GM12878 (cell line): Measurements from ENCODE around the gene ABCC1. TPM values are rescaled to one million over a fixed set of nuclear protein-coding genes. Genes with fewer than 3 reads are reported as not detected.

ENCODE experiments used
- ATAC-seq: fragments of 200-7000 bp; cut with Tn5 transposase; 3 replicates; pipeline ENCODE4 v1.9.1; 2020; ENCODE audit warnings: mild to moderate bottlenecking, moderate library complexity
- BruUV-seq: library from RNA; stranded (reverse); fragments of 400-500 nt; replicated peaks from 2 replicates; lab custom pipeline; 2021; lab: Mats Ljungman, UMichigan
- CTCF ChIA-PET: fragments of 300-600 bp; sonication (Branson Sonifier 250); formaldehyde crosslinking; extraction: SDS; loops from one replicate; lab custom pipeline; 2021; ENCODE audit warnings: inconsistent platforms; lab: Yijun Ruan, JAX
- POLR2A ChIA-PET: fragments of 350-600 bp; formaldehyde crosslinking; extraction: SDS; loops from one replicate; lab custom pipeline; 2021; ENCODE audit warnings: inconsistent platforms; lab: Charles Lee
- RAD21 ChIA-PET: fragments of 300-600 bp; sonication (Branson Sonifier 250); formaldehyde crosslinking; loops from one replicate; lab custom pipeline; 2023; ENCODE audit warnings: antibody characterized with exemption; ENCODE audit not compliant: unreplicated experiment; lab: Charles Lee
- SMC1A ChIA-PET: fragments of 300-600 bp; sonication (Branson Sonifier 250); formaldehyde crosslinking; loops from one replicate; lab custom pipeline; 2023; ENCODE audit not compliant: unreplicated experiment, uncharacterized antibody; lab: Charles Lee
- DNase-seq: peaks from one replicate; pipeline ENCODE4 v3.0.0-alpha.2; 2011; ENCODE audit warnings: low read depth, low spot score
- FAIRE-seq: peaks from 3 replicates; lab custom pipeline; 2011; peaks lifted over from hg19 to GRCh38; lab: Jason Lieb, UNC
- H2AFZ ChIP-seq: 2 replicates; pipeline ENCODE4 v1.6.0; 2011; ENCODE audit warnings: low read depth, low read length, control low read depth; ENCODE audit not compliant: control insufficient read depth
- H3K27ac ChIP-seq: 2 replicates; pipeline ENCODE4 v1.5.1; 2011; ENCODE audit warnings: control low read depth; ENCODE audit not compliant: control insufficient read depth, insufficient read depth
- H3K27me3 ChIP-seq, 2 experiments: replicated peaks in 1 of 2; 2 replicates each; pipeline versions ENCODE4 v1.6.0 to v1.6.1; 2011; ENCODE audit warnings: low read length in 1 of 2; ENCODE audit not compliant: control insufficient read depth in 2 of 2, insufficient read depth in 2 of 2
- H3K36me3 ChIP-seq, 2 experiments: 2 replicates each; pipeline ENCODE4 v1.5.1; 2011; ENCODE audit warnings: low read length in 1 of 2; ENCODE audit not compliant: control insufficient read depth in 2 of 2, insufficient read depth in 2 of 2
- H3K4me1 ChIP-seq: 2 replicates; pipeline ENCODE4 v1.6.1; 2011; ENCODE audit warnings: mild to moderate bottlenecking, low read length, moderate library complexity, mixed read lengths; ENCODE audit not compliant: control insufficient read depth, insufficient read depth
- H3K4me2 ChIP-seq: 2 replicates; pipeline ENCODE4 v1.6.0; 2011; ENCODE audit warnings: control low read depth; ENCODE audit not compliant: control insufficient read depth, insufficient read depth
- H3K4me3 ChIP-seq: fragments of 200-600 bp; sonication (generic); 2 replicates; pipeline ENCODE4 v1.5.1; 2016
- H3K79me2 ChIP-seq: 2 replicates; pipeline ENCODE4 v1.6.0; 2011; ENCODE audit warnings: low read length; ENCODE audit not compliant: control insufficient read depth, insufficient read depth
- H3K9ac ChIP-seq: 2 replicates; pipeline ENCODE4 v1.8.0; 2011; ENCODE audit warnings: low read length, control low read depth, mixed read lengths; ENCODE audit not compliant: control insufficient read depth, insufficient read depth
- H3K9me3 ChIP-seq: replicated peaks from 3 replicates; pipeline ENCODE4 v1.5.1; 2011; ENCODE audit warnings: mild to moderate bottlenecking, low read length; ENCODE audit not compliant: control insufficient read depth, insufficient read depth
- H4K20me1 ChIP-seq: 2 replicates; pipeline ENCODE4 v1.6.0; 2011; ENCODE audit not compliant: control insufficient read depth, insufficient read depth
- BACH1 ChIP-seq: fragments of 450-650 bp; IDR thresholded peaks from 2 replicates; pipeline ENCODE4 v1.6.1; 2017; ENCODE audit warnings: mild to moderate bottlenecking, borderline replicate concordance
- GABPA ChIP-seq: IDR thresholded peaks from 2 replicates; pipeline ENCODE4 v1.6.1; 2014; ENCODE audit warnings: antibody characterized with exemption, low read depth, mild to moderate bottlenecking, inconsistent platforms
- HCFC1 ChIP-seq: fragments of 150-350 bp; IDR thresholded peaks from 2 replicates; pipeline ENCODE4 v1.6.1; 2014; ENCODE audit warnings: low read length
- IKZF1 ChIP-seq: fragments of 450-650 bp; conservative IDR thresholded peaks from 2 replicates; pipeline ENCODE4 v1.6.1; 2017; ENCODE audit warnings: antibody characterized with exemption, mild to moderate bottlenecking
- IKZF2 ChIP-seq, 2 experiments: fragments of 450-650 bp; IDR thresholded peaks; 2 replicates each; pipeline ENCODE4 v1.6.1; 2017; ENCODE audit warnings: mild to moderate bottlenecking in 2 of 2, moderate library complexity in 2 of 2
- JUNB ChIP-seq: IDR thresholded peaks from 2 replicates; pipeline ENCODE4 v1.6.1; 2016; ENCODE audit warnings: antibody characterized with exemption, mild to moderate bottlenecking
- JUND ChIP-seq: IDR thresholded peaks from 2 replicates; pipeline ENCODE4 v1.6.1; 2012; ENCODE audit warnings: low read depth, mild to moderate bottlenecking, low read length, improper control_type of control experiment, moderate library complexity
- NR2C2 ChIP-seq: IDR thresholded peaks from 2 replicates; pipeline ENCODE4 v1.6.1; 2011; ENCODE audit warnings: borderline replicate concordance, low read depth; ENCODE audit not compliant: control insufficient read depth, insufficient read length
- SMC3 ChIP-seq: IDR thresholded peaks from 2 replicates; pipeline ENCODE4 v1.6.1; 2011; ENCODE audit warnings: low read length, improper control_type of control experiment, borderline replicate concordance
- TCF12 ChIP-seq: IDR thresholded peaks from 2 replicates; pipeline ENCODE4 v1.6.1; 2011; ENCODE audit warnings: low read depth, mild to moderate bottlenecking, low read length
- TCF3 ChIP-seq: IDR thresholded peaks from 2 replicates; pipeline ENCODE4 v1.6.1; 2012; ENCODE audit warnings: low read depth, mild to moderate bottlenecking, low read length, borderline replicate concordance; ENCODE audit not compliant: insufficient read depth
- WGBS: methylation state at CpG from one replicate; pipeline ENCODE4 v1.1.6; 2016; ENCODE audit warnings: low lambda C conversion rate; ENCODE audit not compliant: insufficient replicate concordance, insufficient coverage; ENCODE audit errors: missing lambda C conversion rate; 5-methylcytosine and 5-hydroxymethylcytosine counted together
- in situ Hi-C: fragments of 300-500 bp; cut with MboI; formaldehyde crosslinking; loops from 9 replicates; pipeline ENCODE4 v1.14.3; 2018; ENCODE audit warnings: mixed read lengths
- intact Hi-C: fragments of 100-400 bp; cut with micrococcal nuclease; formaldehyde crosslinking; loops from one replicate; pipeline ENCODE4 v1.14.2; 2022; ENCODE audit not compliant: unreplicated experiment
- polyA plus RNA-seq, 11 experiments: library from polyadenylated mRNA; depleted of rRNA in 4 of 11; unstranded in 6 of 11; stranded (reverse) in 5 of 11; fragments of >200 nt; fragmentation: Nextera tagmentation in 4 of 11; fragmentation: Illumina TruSeq in 1 of 11; extraction: Ambion mirVana in 4 of 11; extraction: Trizol in 1 of 11; gene quantifications; 1 replicate in 1 of 11; 2 replicates in 10 of 11; pipeline versions ENCODE4 v1.2.1 to v1.2.3, GENCODE V29; 2011 to 2016; ENCODE audit warnings: inconsistent platforms in 2 of 11, missing spikeins in 2 of 11, low read depth in 1 of 11
- total RNA-seq, 4 experiments: library from RNA; depleted of rRNA in 3 of 4; stranded (reverse); fragments of >200 nt in 3 of 4; fragmentation: Illumina TruSeq in 1 of 4; extraction: Trizol in 1 of 4; gene quantifications; 2 replicates each; pipeline versions ENCODE4 v1.2.1 to v1.2.3, GENCODE V29; 2013 to 2021
- TF ChIP-seq, protein P1 (sequence below), 3 experiments: IDR thresholded peaks in 2 of 3; conservative IDR thresholded peaks in 1 of 3; 2 replicates each; pipeline ENCODE4 v1.5.1; 2011; ENCODE audit warnings: low read depth in 3 of 3, low read length in 3 of 3, mild to moderate bottlenecking in 3 of 3, control low read depth in 2 of 3, moderate library complexity in 2 of 3, inconsistent platforms in 1 of 3, mixed read lengths in 1 of 3; ENCODE audit not compliant: control insufficient read depth in 2 of 3, insufficient read depth in 1 of 3; ENCODE audit errors: extremely low read depth in 1 of 3
- TF ChIP-seq, protein P2 (sequence below): fragments of 450-650 bp; IDR thresholded peaks from 2 replicates; pipeline ENCODE4 v1.6.1; 2017; ENCODE audit warnings: low read depth, mild to moderate bottlenecking, moderate library complexity

Gene ABCC1
- total and polyA plus RNA-seq, 10 of the 15 experiments (the other 5 are each of a cell fraction or from before 2014, with no cell fraction given) = 3.2 to 44.6 (median 14.5) TPM

DNA sequence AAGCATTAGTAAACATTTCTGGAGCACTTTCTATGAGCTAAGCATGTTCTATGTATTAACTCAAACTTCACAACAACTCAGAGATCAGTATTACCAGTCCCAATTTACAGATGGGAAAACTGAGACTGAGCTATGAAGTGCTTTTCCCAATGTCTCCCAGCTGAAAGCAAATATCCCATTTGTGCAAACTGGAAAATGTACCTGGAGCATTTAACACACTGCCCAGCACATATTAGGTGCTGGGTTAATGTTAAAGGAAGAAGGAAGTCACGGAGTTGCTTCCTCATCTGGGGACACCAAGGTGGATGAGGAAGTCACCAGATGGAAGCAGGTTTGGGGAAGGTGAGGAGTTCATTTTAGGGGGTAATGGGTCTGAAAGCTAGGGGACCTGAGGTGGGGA is 207.8 kb downstream of the ABCC1 start:
- in situ Hi-C loops = no loop called here
- ChIA-PET POLR2A (interaction anchor here (0.7 kb wide), 1 partner anchor 496 kb away, joined by 3 read pairs; no protein-coding TSS in a partner anchor), CTCF (no interaction called here), SMC1A (no interaction called here), RAD21 (interaction anchor here (0.6 kb wide), 1 partner anchor 373 kb away, joined by 3 read pairs; no protein-coding TSS in a partner anchor)
- no peak overlapping the region for H3K4me3 ChIP-seq
- no peak overlapping the region for H3K4me2 ChIP-seq
- peaks cover 7% of the 10 kb centered on the region; the same call in 2 of the 3 replicates for H3K9me3 ChIP-seq
- no peak overlapping the region for H2AFZ ChIP-seq
- intact Hi-C loops = no loop called here
- H4K20me1 ChIP-seq = no peaks in the 10 kb centered on the region
- no TSS peak for BruUV-seq
- no peaks in the 10 kb centered on the region for H3K79me2 ChIP-seq
- H3K4me1 ChIP-seq = no peaks in the 10 kb centered on the region
- H3K36me3 ChIP-seq = no peaks in the 10 kb centered on the region
- FAIRE-seq (no peak), ATAC-seq (no peak), DNase-seq (no peak)
- 33% methylated on average over 1 of the region's 1 CpG for WGBS
- no peak for TF ChIP-seq IKZF2 (IDR thresholded peaks at IDR 0.05)
- TF ChIP-seq TCF12 = no peak
- TF ChIP-seq TCF3 = no peak
- no peak for TF ChIP-seq JUNB
- no peak for TF ChIP-seq SMC3
- TF ChIP-seq, protein P1, sequence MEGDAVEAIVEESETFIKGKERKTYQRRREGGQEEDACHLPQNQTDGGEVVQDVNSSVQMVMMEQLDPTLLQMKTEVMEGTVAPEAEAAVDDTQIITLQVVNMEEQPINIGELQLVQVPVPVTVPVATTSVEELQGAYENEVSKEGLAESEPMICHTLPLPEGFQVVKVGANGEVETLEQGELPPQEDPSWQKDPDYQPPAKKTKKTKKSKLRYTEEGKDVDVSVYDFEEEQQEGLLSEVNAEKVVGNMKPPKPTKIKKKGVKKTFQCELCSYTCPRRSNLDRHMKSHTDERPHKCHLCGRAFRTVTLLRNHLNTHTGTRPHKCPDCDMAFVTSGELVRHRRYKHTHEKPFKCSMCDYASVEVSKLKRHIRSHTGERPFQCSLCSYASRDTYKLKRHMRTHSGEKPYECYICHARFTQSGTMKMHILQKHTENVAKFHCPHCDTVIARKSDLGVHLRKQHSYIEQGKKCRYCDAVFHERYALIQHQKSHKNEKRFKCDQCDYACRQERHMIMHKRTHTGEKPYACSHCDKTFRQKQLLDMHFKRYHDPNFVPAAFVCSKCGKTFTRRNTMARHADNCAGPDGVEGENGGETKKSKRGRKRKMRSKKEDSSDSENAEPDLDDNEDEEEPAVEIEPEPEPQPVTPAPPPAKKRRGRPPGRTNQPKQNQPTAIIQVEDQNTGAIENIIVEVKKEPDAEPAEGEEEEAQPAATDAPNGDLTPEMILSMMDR (IDR thresholded peaks at IDR 0.05 in 2 of 3, conservative IDR thresholded peaks at IDR 0.05 in 1 of 3; ENCODE audit: control insufficient read depth in 2 of 3, extremely low read depth in 1 of 3, insufficient read depth in 1 of 3, low read depth in 3 of 3, low read length in 3 of 3) = no peak
- no peak for TF ChIP-seq BACH1
- no peak for TF ChIP-seq GABPA
- no peak for TF ChIP-seq JUND
- TF ChIP-seq HCFC1 = no peak
- TF ChIP-seq, protein P2, sequence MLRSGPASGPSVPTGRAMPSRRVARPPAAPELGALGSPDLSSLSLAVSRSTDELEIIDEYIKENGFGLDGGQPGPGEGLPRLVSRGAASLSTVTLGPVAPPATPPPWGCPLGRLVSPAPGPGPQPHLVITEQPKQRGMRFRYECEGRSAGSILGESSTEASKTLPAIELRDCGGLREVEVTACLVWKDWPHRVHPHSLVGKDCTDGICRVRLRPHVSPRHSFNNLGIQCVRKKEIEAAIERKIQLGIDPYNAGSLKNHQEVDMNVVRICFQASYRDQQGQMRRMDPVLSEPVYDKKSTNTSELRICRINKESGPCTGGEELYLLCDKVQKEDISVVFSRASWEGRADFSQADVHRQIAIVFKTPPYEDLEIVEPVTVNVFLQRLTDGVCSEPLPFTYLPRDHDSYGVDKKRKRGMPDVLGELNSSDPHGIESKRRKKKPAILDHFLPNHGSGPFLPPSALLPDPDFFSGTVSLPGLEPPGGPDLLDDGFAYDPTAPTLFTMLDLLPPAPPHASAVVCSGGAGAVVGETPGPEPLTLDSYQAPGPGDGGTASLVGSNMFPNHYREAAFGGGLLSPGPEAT = no peak
- TF ChIP-seq IKZF1 = no peak
- no peak for TF ChIP-seq NR2C2
- H3K27ac ChIP-seq = no peak overlapping the region
- no peaks in the 10 kb centered on the region for H3K27me3 ChIP-seq
- H3K9ac ChIP-seq = no peak overlapping the region
